C4-2B (cell line): ENCODE results near the gene TSEN54.

Experiments used
- CTCF ChIP-seq: fragments of 450-650 bp; conservative IDR thresholded peaks from 2 replicates; pipeline ENCODE4 v1.5.1; 2017; ENCODE audit warnings: mild to moderate bottlenecking
- ZFX ChIP-seq: fragments of 450-650 bp; IDR thresholded peaks from 2 replicates; pipeline ENCODE4 v1.6.1; 2017

GRCh38 chr17:75566834-75567233 is 50.5 kb downstream of the TSEN54 start:
- TF ChIP-seq CTCF (no peak), ZFX (no peak)
